ENCODE results near the gene NF1. TPM values are rescaled to one million over a fixed set of nuclear protein-coding genes. Genes with fewer than 3 reads are reported as not detected.

NF1 gene
- total RNA-seq, 1 experiment from 2014 or later = 35.4 TPM

- TF ChIP-seq, protein P1, sequence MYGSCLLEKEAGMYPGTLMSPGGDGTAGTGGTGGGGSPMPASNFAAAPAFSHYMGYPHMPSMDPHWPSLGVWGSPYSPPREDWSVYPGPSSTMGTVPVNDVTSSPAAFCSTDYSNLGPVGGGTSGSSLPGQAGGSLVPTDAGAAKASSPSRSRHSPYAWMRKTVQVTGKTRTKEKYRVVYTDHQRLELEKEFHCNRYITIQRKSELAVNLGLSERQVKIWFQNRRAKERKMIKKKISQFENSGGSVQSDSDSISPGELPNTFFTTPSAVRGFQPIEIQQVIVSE (CRISPR knock-in tag; IDR thresholded peaks at IDR 0.05; ENCODE audit: borderline replicate concordance) = no peak
- TF ChIP-seq ATF2 (CRISPR knock-in tag; IDR thresholded peaks at IDR 0.05; ENCODE audit: borderline replicate concordance, low read depth) (no peak), ZNF512 (CRISPR knock-in tag; IDR thresholded peaks at IDR 0.05; ENCODE audit: borderline replicate concordance) (no peak), EMX1 (CRISPR knock-in tag; IDR thresholded peaks at IDR 0.05) (no peak)
Measured at GRCh38 chr17:31248986-31249834, 154.4 kb downstream of the NF1 start (continued).

DNA sequence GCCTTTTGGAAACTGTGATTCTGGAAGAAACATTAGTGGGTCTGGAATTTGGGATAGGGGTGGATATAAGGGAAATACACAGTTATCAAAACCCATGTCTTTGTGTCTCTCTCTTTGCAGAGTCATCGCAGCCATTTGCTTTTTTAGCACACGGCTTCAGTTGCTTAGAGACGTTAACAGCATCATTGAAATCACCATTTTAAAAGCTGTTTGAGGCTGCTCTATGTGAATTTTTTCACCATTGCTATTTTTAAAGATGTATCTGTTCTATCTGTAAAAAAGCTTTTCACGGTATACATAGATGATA, 155.0 kb downstream of the NF1 start:
- H3K36me3 Mint-ChIP-seq = 0 out of 2 replicates have a peak, but pooled peaks cover 4% of the 10 kb centered on the region
- TF ChIP-seq, protein P2, sequence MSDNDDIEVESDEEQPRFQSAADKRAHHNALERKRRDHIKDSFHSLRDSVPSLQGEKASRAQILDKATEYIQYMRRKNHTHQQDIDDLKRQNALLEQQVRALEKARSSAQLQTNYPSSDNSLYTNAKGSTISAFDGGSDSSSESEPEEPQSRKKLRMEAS (CRISPR knock-in tag; IDR thresholded peaks at IDR 0.05) = no peak
- TF ChIP-seq CREB1 (CRISPR knock-in tag; IDR thresholded peaks at IDR 0.05) (no peak), SOX15 (CRISPR knock-in tag; IDR thresholded peaks at IDR 0.05) (no peak), GRHL2 (CRISPR knock-in tag; IDR thresholded peaks at IDR 0.05; ENCODE audit: insufficient replicate concordance, severe bottlenecking) (no peak), NFYB (CRISPR knock-in tag; conservative IDR thresholded peaks at IDR 0.05; ENCODE audit: low read depth) (no peak), MYBL2 (CRISPR knock-in tag; IDR thresholded peaks at IDR 0.05) (no peak), IRF2 (CRISPR knock-in tag; IDR thresholded peaks at IDR 0.05; ENCODE audit: borderline replicate concordance, low read depth) (no peak), ZNF425 (CRISPR knock-in tag; conservative IDR thresholded peaks at IDR 0.05) (no peak)
- TF ChIP-seq, protein P3, sequence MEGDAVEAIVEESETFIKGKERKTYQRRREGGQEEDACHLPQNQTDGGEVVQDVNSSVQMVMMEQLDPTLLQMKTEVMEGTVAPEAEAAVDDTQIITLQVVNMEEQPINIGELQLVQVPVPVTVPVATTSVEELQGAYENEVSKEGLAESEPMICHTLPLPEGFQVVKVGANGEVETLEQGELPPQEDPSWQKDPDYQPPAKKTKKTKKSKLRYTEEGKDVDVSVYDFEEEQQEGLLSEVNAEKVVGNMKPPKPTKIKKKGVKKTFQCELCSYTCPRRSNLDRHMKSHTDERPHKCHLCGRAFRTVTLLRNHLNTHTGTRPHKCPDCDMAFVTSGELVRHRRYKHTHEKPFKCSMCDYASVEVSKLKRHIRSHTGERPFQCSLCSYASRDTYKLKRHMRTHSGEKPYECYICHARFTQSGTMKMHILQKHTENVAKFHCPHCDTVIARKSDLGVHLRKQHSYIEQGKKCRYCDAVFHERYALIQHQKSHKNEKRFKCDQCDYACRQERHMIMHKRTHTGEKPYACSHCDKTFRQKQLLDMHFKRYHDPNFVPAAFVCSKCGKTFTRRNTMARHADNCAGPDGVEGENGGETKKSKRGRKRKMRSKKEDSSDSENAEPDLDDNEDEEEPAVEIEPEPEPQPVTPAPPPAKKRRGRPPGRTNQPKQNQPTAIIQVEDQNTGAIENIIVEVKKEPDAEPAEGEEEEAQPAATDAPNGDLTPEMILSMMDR (IDR thresholded peaks at IDR 0.05) = no peak
- TF ChIP-seq, protein P4, sequence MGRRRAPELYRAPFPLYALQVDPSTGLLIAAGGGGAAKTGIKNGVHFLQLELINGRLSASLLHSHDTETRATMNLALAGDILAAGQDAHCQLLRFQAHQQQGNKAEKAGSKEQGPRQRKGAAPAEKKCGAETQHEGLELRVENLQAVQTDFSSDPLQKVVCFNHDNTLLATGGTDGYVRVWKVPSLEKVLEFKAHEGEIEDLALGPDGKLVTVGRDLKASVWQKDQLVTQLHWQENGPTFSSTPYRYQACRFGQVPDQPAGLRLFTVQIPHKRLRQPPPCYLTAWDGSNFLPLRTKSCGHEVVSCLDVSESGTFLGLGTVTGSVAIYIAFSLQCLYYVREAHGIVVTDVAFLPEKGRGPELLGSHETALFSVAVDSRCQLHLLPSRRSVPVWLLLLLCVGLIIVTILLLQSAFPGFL (CRISPR knock-in tag; IDR thresholded peaks at IDR 0.05; ENCODE audit: borderline replicate concordance) = no peak
- peaks cover 24% of the 10 kb centered on the region for H3K4me1 Mint-ChIP-seq
- DNase-seq (ENCODE audit: low spot score) (no peak), ATAC-seq (no peak)
- no peaks in the 10 kb centered on the region for H3K9me3 Mint-ChIP-seq
- CTCF ChIA-PET = interaction anchor here (1.5 kb wide), 1 partner anchor 12 kb away, joined by 5 read pairs; no protein-coding TSS in a partner anchor
- peak overlapping the region; percentile 52; the same call in 1 of the 2 replicates for H3K27ac Mint-ChIP-seq
- POLR2A ChIA-PET = no interaction called here
- no peak overlapping the region for H3K4me3 Mint-ChIP-seq
- no peaks in the 10 kb centered on the region for H3K27me3 Mint-ChIP-seq (ENCODE audit: low read depth)
